DOHH2 (cell line): ENCODE measurements around the gene BMP7.

Experiments used
- H3F3A ChIP-seq: fragments of 200-600 bp; sonication (generic), shearing (Covaris generic); 2 replicates; pipeline ENCODE4 v1.6.0; 2016; ENCODE audit warnings: antibody characterized with exemption, mild to moderate bottlenecking; ENCODE audit not compliant: control insufficient read depth, insufficient read depth
- H3K27ac ChIP-seq: fragments of 200-600 bp; sonication (generic); 2 replicates; pipeline ENCODE4 v1.5.1; 2014; ENCODE audit warnings: low read depth, mild to moderate bottlenecking, low read length, moderate library complexity
- H3K27me3 ChIP-seq: fragments of 200-600 bp; sonication (generic); 2 replicates; pipeline ENCODE4 v1.6.1; 2014; ENCODE audit warnings: mild to moderate bottlenecking, low read length, mixed read lengths; ENCODE audit not compliant: control insufficient read depth
- H3K36me3 ChIP-seq: fragments of 200-600 bp; sonication (generic); 2 replicates; pipeline ENCODE4 v1.6.1; 2014; ENCODE audit warnings: mild to moderate bottlenecking, low read length, moderate library complexity, mixed read lengths; ENCODE audit not compliant: control insufficient read depth
- H3K4me1 ChIP-seq: fragments of 200-600 bp; sonication (generic); 2 replicates; pipeline ENCODE4 v1.6.1; 2014; ENCODE audit warnings: mild to moderate bottlenecking, low read length, mixed read lengths; ENCODE audit not compliant: control insufficient read depth
- H3K4me2 ChIP-seq: fragments of 200-600 bp; sonication (generic); 2 replicates; pipeline ENCODE4 v1.6.0; 2014; ENCODE audit warnings: mild to moderate bottlenecking, low read length, moderate library complexity
- H3K4me3 ChIP-seq: fragments of 200-600 bp; sonication (generic); 2 replicates; pipeline ENCODE4 v1.5.1; 2014; ENCODE audit warnings: mild to moderate bottlenecking, low read length, mixed read lengths
- H3K79me2 ChIP-seq: fragments of 200-600 bp; sonication (generic); 2 replicates; pipeline ENCODE4 v1.6.1; 2014; ENCODE audit warnings: mild to moderate bottlenecking, low read length, mixed read lengths; ENCODE audit not compliant: control insufficient read depth
- H3K9me2 ChIP-seq: fragments of 200-600 bp; sonication (generic); replicated peaks from 2 replicates; pipeline ENCODE4 v1.6.1; 2014; ENCODE audit warnings: mild to moderate bottlenecking, low read length, mixed read lengths; ENCODE audit not compliant: control insufficient read depth
- H3K9me3 ChIP-seq: fragments of 200-600 bp; sonication (generic); 2 replicates; pipeline ENCODE4 v1.6.1; 2014; ENCODE audit warnings: antibody characterized with exemption, low read length, mixed read lengths; ENCODE audit not compliant: control insufficient read depth, insufficient read depth
- H4K20me1 ChIP-seq: fragments of 200-600 bp; sonication (generic); 2 replicates; pipeline ENCODE4 v1.6.0; 2014; ENCODE audit warnings: low read depth, mild to moderate bottlenecking, antibody characterized with exemption, low read length, moderate library complexity; ENCODE audit not compliant: control insufficient read depth, insufficient read depth
- EZH2phosphoT487 ChIP-seq: fragments of 200-600 bp; sonication (generic); IDR thresholded peaks from 2 replicates; pipeline ENCODE4 v1.6.1; 2017; ENCODE audit warnings: borderline replicate concordance, mild to moderate bottlenecking, antibody characterized with exemption, low read length, moderate library complexity, mixed read lengths
- TF ChIP-seq, protein P1 (sequence below): fragments of 200-600 bp; sonication (generic); IDR thresholded peaks from one replicate; pipeline ENCODE4 v1.5.1; 2014; ENCODE audit warnings: antibody characterized with exemption, mild to moderate bottlenecking, low read depth, low read length; ENCODE audit not compliant: poor library complexity, severe bottlenecking

The BMP7 gene

DNA sequence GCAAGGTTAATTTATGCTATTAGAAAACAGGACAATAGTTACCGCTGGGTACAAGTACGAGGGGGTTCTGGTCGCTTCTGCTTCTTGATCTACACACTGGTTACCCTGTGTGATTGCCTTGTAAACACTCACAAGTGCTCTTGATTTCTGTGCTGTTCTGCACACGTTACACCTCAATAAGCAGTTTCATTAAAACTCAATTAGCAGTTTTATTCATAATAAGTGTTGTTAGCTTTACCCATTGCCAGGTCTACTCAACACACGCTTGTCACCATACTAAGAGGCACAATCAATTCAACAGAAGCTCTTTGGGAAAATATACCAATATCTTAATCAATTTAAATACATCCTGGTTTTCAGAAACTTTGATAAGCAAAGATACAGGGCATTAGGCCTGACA lies 20.4 kb downstream of the BMP7 start:
- peaks cover 22% of the 10 kb centered on the region; the same call in 1 of the 2 replicates for H3F3A ChIP-seq
- H4K20me1 ChIP-seq: peaks cover 71% of the 10 kb centered on the region
- H3K4me2 ChIP-seq: peak overlapping the region; percentile 14
- no peaks in the 10 kb centered on the region for H3K9me3 ChIP-seq
- H3K27me3 ChIP-seq: no peaks in the 10 kb centered on the region
- H3K4me3 ChIP-seq: no peak overlapping the region
- TF ChIP-seq, protein P1, sequence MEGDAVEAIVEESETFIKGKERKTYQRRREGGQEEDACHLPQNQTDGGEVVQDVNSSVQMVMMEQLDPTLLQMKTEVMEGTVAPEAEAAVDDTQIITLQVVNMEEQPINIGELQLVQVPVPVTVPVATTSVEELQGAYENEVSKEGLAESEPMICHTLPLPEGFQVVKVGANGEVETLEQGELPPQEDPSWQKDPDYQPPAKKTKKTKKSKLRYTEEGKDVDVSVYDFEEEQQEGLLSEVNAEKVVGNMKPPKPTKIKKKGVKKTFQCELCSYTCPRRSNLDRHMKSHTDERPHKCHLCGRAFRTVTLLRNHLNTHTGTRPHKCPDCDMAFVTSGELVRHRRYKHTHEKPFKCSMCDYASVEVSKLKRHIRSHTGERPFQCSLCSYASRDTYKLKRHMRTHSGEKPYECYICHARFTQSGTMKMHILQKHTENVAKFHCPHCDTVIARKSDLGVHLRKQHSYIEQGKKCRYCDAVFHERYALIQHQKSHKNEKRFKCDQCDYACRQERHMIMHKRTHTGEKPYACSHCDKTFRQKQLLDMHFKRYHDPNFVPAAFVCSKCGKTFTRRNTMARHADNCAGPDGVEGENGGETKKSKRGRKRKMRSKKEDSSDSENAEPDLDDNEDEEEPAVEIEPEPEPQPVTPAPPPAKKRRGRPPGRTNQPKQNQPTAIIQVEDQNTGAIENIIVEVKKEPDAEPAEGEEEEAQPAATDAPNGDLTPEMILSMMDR: no peak
- TF ChIP-seq EZH2phosphoT487: no peak
- peaks cover 94% of the 10 kb centered on the region for H3K36me3 ChIP-seq
- no peaks in the 10 kb centered on the region for H3K9me2 ChIP-seq
- peaks cover 91% of the 10 kb centered on the region for H3K4me1 ChIP-seq
- H3K27ac ChIP-seq: no peak overlapping the region
- peaks cover 100% of the 10 kb centered on the region for H3K79me2 ChIP-seq

DNA sequence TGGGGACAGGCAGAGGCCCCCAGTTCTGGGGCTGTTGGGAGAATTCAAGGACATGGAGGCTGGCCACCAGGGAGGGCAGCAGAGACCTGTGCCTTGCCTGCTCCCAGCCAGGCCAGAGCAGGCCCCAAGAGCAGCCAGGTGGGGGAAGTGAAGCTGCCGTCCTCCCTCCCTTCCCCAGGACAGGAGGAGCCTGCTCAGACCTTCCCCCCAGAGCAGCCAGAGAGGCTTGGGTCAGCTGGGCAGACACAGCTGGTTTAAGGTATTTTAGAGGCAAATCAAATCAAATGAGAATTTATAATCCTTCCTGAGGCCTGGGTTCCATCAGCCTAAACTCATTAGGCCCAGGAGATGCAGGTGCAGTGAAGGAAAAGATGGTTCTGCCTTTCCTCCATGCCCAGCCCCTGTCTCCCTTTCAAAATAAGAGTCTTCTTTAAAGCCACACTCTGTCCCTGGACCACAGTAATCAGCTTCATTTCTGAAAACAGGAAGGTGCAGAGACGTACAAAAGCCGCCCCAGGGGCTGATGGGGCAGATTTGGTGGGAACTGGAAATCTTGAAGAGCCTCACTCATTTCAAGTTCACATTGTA lies 21.7 kb downstream of the BMP7 start:
- H3K9me2 ChIP-seq: no peaks in the 10 kb centered on the region
- H3K4me2 ChIP-seq: no peak overlapping the region
- TF ChIP-seq EZH2phosphoT487: no peak
- TF ChIP-seq, protein P1: peak; percentile 20
- no peaks in the 10 kb centered on the region for H3K9me3 ChIP-seq
- H3K36me3 ChIP-seq: peaks cover 97% of the 10 kb centered on the region
- peaks cover 92% of the 10 kb centered on the region for H3K4me1 ChIP-seq
- H4K20me1 ChIP-seq: peaks cover 62% of the 10 kb centered on the region
- peaks cover 100% of the 10 kb centered on the region for H3K79me2 ChIP-seq
- H3K27ac ChIP-seq: peak overlapping the region; percentile 2; the same call in 1 of the 2 replicates
- H3K4me3 ChIP-seq: no peak overlapping the region
- peaks cover 16% of the 10 kb centered on the region; the same call in 1 of the 2 replicates for H3F3A ChIP-seq
- H3K27me3 ChIP-seq: no peaks in the 10 kb centered on the region

DNA sequence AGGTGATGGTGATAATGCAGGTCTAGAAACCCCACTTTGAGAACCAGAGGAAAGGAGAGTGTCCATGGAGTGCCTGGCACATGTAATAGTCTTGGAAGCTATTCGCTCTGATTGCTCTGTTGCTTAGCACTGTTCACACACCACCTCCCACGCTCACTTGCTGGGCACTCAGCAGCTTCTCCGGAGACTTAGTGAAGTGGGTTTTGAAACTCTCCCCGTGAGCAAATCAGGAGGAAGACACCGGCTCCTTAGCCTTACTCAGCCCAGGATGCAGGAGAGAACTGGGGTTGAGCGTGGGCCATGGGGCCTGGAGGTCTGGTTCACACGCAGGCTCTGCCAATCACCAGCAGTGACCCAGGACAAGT lies 22.2 kb downstream of the BMP7 start:
- Histone ChIP-seq H3K9me2 (no peaks in the 10 kb centered on the region), H4K20me1 (peaks cover 57% of the 10 kb centered on the region), H3K27me3 (no peaks in the 10 kb centered on the region), H3K4me1 (peaks cover 91% of the 10 kb centered on the region), H3K4me3 (no peak overlapping the region), H3K36me3 (peaks cover 97% of the 10 kb centered on the region), H3K79me2 (peaks cover 100% of the 10 kb centered on the region), H3K27ac (0 out of 2 replicates have a peak overlapping the region, but pooled peaks have one; percentile 2), H3F3A (peaks cover 11% of the 10 kb centered on the region; the same call in 1 of the 2 replicates), H3K4me2 (no peak overlapping the region), H3K9me3 (no peaks in the 10 kb centered on the region)
- TF ChIP-seq, protein P1: no peak
- no peak for TF ChIP-seq EZH2phosphoT487
